HepG2 (cell line): ENCODE results near the gene LRRN4CL. TPM values are rescaled to one million over a fixed set of nuclear protein-coding genes. Genes with fewer than 3 reads are reported as not detected.
A peak's percentile ranks its signal among the peaks of the same experiment; 100 is the strongest.

Experiments used
- ATAC-seq: fragments of 200-7000 bp; cut with Tn5 transposase; 3 replicates; pipeline ENCODE4 v1.9.1; 2020; ENCODE audit warnings: mild to moderate bottlenecking, moderate library complexity
- BruUV-seq: library from RNA; stranded (reverse); fragments of 400-500 nt; replicated peaks from 2 replicates; lab custom pipeline; 2021; lab: Mats Ljungman, UMichigan
- CTCF ChIA-PET: fragments of 300-600 bp; formaldehyde crosslinking; extraction: SDS; loops from one replicate; lab custom pipeline; 2021; ENCODE audit warnings: low total read pairs, inconsistent platforms, low intra/inter-chr PET ratio; lab: Yijun Ruan, JAX
- POLR2A ChIA-PET: fragments of 350-600 bp; sonication (Branson Sonifier 250); formaldehyde crosslinking; loops from one replicate; lab custom pipeline; 2020; ENCODE audit warnings: antibody characterized with exemption, inconsistent platforms; lab: Yijun Ruan, JAX
- DNase-seq: peaks from one replicate; pipeline ENCODE4 v3.0.0-alpha.2; 2015; ENCODE audit warnings: low spot score
- FAIRE-seq: peaks from 3 replicates; lab custom pipeline; 2011; peaks lifted over from hg19 to GRCh38; lab: Jason Lieb, UNC
- H2AFZ ChIP-seq: one replicate; pipeline ENCODE4 v1.6.1; 2011; ENCODE audit warnings: low read length, inconsistent platforms
- H3K27ac ChIP-seq: fragments of 300-600 bp; 3 replicates; pipeline ENCODE4 v1.8.0; 2011; ENCODE audit warnings: mixed run types, mild to moderate bottlenecking, mixed read lengths, low read length, inconsistent platforms; ENCODE audit not compliant: insufficient read depth; ENCODE audit errors: extremely low read length
- H3K27me3 ChIP-seq, 2 experiments: fragments of 200-600 bp in 1 of 2; 2 replicates in 1 of 2; 3 replicates in 1 of 2; pipeline versions ENCODE4 v1.6.0 to v1.8.0; 2011; ENCODE audit warnings: low read length in 2 of 2, mild to moderate bottlenecking in 2 of 2, moderate library complexity in 2 of 2, inconsistent platforms in 1 of 2; ENCODE audit not compliant: insufficient read depth in 2 of 2, control insufficient read depth in 1 of 2
- H3K36me3 ChIP-seq, 2 experiments: fragments of 200-600 bp in 1 of 2; replicated peaks in 1 of 2; 2 replicates in 1 of 2; 3 replicates in 1 of 2; pipeline versions ENCODE4 v1.5.1 to v1.8.0; 2011; ENCODE audit warnings: low read length in 2 of 2, inconsistent platforms in 1 of 2; ENCODE audit not compliant: insufficient read depth in 2 of 2, control insufficient read depth in 1 of 2
- H3K4me1 ChIP-seq: 2 replicates; pipeline ENCODE4 v1.5.1; 2012; ENCODE audit warnings: low read length, inconsistent platforms; ENCODE audit not compliant: insufficient read depth
- H3K4me2 ChIP-seq: 2 replicates; pipeline ENCODE4 v1.6.0; 2011; ENCODE audit warnings: low read depth, low read length, inconsistent platforms
- H3K4me3 ChIP-seq, 3 experiments: fragments of 200-600 bp in 1 of 3; sonication (generic), shearing (Covaris generic) in 1 of 3; replicated peaks in 1 of 3; 2 replicates each; pipeline ENCODE4 v1.5.1; 2011 to 2016; ENCODE audit warnings: low read length in 3 of 3, inconsistent platforms in 2 of 3, low read depth in 2 of 3, mild to moderate bottlenecking in 2 of 3, control low read depth in 1 of 3, mixed read lengths in 1 of 3; ENCODE audit not compliant: insufficient read depth in 1 of 3
- H3K79me2 ChIP-seq: one replicate; pipeline ENCODE4 v1.6.1; 2011; ENCODE audit warnings: low read length, inconsistent platforms; ENCODE audit not compliant: insufficient read depth
- H3K9ac ChIP-seq: 2 replicates; pipeline ENCODE4 v1.6.0; 2011; ENCODE audit warnings: mild to moderate bottlenecking, low read depth, low read length, inconsistent platforms; ENCODE audit not compliant: insufficient read depth
- H3K9me3 ChIP-seq: 2 replicates; pipeline ENCODE4 v1.5.1; 2012; ENCODE audit warnings: mild to moderate bottlenecking, low read length
- H4K20me1 ChIP-seq: 2 replicates; pipeline ENCODE4 v1.6.0; 2011; ENCODE audit warnings: inconsistent platforms, mild to moderate bottlenecking, low read length, moderate library complexity; ENCODE audit not compliant: insufficient read depth
- DMAP1 ChIP-seq: IDR thresholded peaks from 2 replicates; pipeline ENCODE4 v1.6.1; 2016
- KAT2B ChIP-seq: fragments of 150-350 bp; IDR thresholded peaks from 2 replicates; pipeline ENCODE4 v1.6.1; 2014; ENCODE audit warnings: low read depth, low read length, borderline replicate concordance
- KLF12 ChIP-seq: sonication (generic); formaldehyde crosslinking; IDR thresholded peaks from 2 replicates; pipeline ENCODE4 v1.4.0; 2020; ENCODE audit warnings: missing genetic modification reagents, borderline replicate concordance
- RARG ChIP-seq: sonication (generic); formaldehyde crosslinking; IDR thresholded peaks from 2 replicates; pipeline ENCODE4 v1.4.0; 2020; ENCODE audit warnings: low read depth, mild to moderate bottlenecking, missing genetic modification reagents
- RELA ChIP-seq: sonication (generic); formaldehyde crosslinking; IDR thresholded peaks from 2 replicates; pipeline ENCODE4 v1.4.0; 2020; ENCODE audit warnings: missing genetic modification reagents
- SALL2 ChIP-seq: sonication (generic); formaldehyde crosslinking; IDR thresholded peaks from 2 replicates; pipeline ENCODE4 v1.8.1; 2023; ENCODE audit warnings: mild to moderate bottlenecking, missing genetic modification reagents, inconsistent platforms
- SRSF4 ChIP-seq: fragments of 200-400 bp; formaldehyde crosslinking; IDR thresholded peaks from one replicate; pipeline ENCODE4 v1.6.1; 2018; ENCODE audit warnings: mild to moderate bottlenecking, low read depth, low read length, moderate library complexity; ENCODE audit not compliant: poor library complexity, severe bottlenecking
- TOE1 ChIP-seq: sonication (generic); formaldehyde crosslinking; IDR thresholded peaks from 2 replicates; pipeline ENCODE4 v1.4.0; 2020; ENCODE audit warnings: mild to moderate bottlenecking, missing genetic modification reagents
- ZFAT ChIP-seq: sonication (generic); formaldehyde crosslinking; conservative IDR thresholded peaks from 2 replicates; pipeline ENCODE4 v1.8.1; 2023; ENCODE audit warnings: missing genetic modification reagents, inconsistent platforms
- ZNF335 ChIP-seq: sonication (generic); formaldehyde crosslinking; IDR thresholded peaks from 2 replicates; pipeline ENCODE4 v1.4.0; 2020; ENCODE audit warnings: missing genetic modification reagents
- ZNF552 ChIP-seq: sonication (generic); formaldehyde crosslinking; IDR thresholded peaks from 2 replicates; pipeline ENCODE4 v1.9.0; 2022; ENCODE audit warnings: missing genetic modification reagents, mild to moderate bottlenecking, borderline replicate concordance
- ZNF639 ChIP-seq: conservative IDR thresholded peaks from 2 replicates; pipeline ENCODE4 v1.6.1; 2018; ENCODE audit warnings: missing genetic modification reagents
- ZNF749 ChIP-seq: sonication (generic); formaldehyde crosslinking; IDR thresholded peaks from 2 replicates; pipeline ENCODE4 v1.8.0; 2022; ENCODE audit warnings: mild to moderate bottlenecking, missing genetic modification reagents, moderate library complexity, borderline replicate concordance
- ZNF788 ChIP-seq: sonication (generic); formaldehyde crosslinking; IDR thresholded peaks from 2 replicates; pipeline ENCODE4 v1.5.0; 2020; ENCODE audit warnings: mild to moderate bottlenecking, missing genetic modification reagents, borderline replicate concordance
- WGBS: methylation state at CpG from one replicate; pipeline ENCODE4 v1.1.6; 2017; ENCODE audit warnings: low lambda C conversion rate; 5-methylcytosine and 5-hydroxymethylcytosine counted together
- in situ Hi-C: cut with HindIII; loops from 2 replicates; pipeline ENCODE4 v1.10.0; 2017; ENCODE audit warnings: low pct_unique_long_range_greater_than_20kb; ENCODE audit not compliant: extremely low pct_ligation_motif_present
- intact Hi-C: fragments of 100-400 bp; cut with micrococcal nuclease; formaldehyde crosslinking; loops from one replicate; pipeline ENCODE4 v1.10.0; 2022; ENCODE audit not compliant: unreplicated experiment
- polyA plus RNA-seq, 8 experiments: library from polyadenylated mRNA; depleted of rRNA in 3 of 8; stranded (reverse) in 7 of 8; unstranded in 1 of 8; fragments of >200 nt; fragmentation: Illumina TruSeq in 4 of 8; extraction: Trizol in 4 of 8; gene quantifications; 2 replicates each; pipeline versions ENCODE4 v1.2.1 to v1.2.3, GENCODE V29; 2011 to 2016; ENCODE audit warnings: low read depth in 4 of 8, missing spikeins in 1 of 8, mixed read lengths in 1 of 8; ENCODE audit not compliant: insufficient read depth in 1 of 8
- total RNA-seq, 5 experiments: library from RNA; depleted of rRNA; stranded (reverse); fragments of >200 nt; fragmentation: Illumina TruSeq; extraction: Trizol; gene quantifications; 2 replicates each; pipeline ENCODE4 v1.2.3, GENCODE V29; 2016; ENCODE audit warnings: low read depth in 1 of 5
- TF ChIP-seq, protein P1 (sequence below): sonication (generic); formaldehyde crosslinking; IDR thresholded peaks from 2 replicates; pipeline ENCODE4 v1.4.0; 2020; ENCODE audit warnings: mild to moderate bottlenecking, missing genetic modification reagents
- TF ChIP-seq, protein P2 (sequence below): sonication (generic); formaldehyde crosslinking; IDR thresholded peaks from 2 replicates; pipeline ENCODE4 v1.4.0; 2020; ENCODE audit warnings: mild to moderate bottlenecking, missing genetic modification reagents
- TF ChIP-seq, protein P3 (sequence below): sonication (generic); formaldehyde crosslinking; IDR thresholded peaks from 2 replicates; pipeline ENCODE4 v1.4.0; 2020; ENCODE audit warnings: missing genetic modification reagents, borderline replicate concordance

LRRN4CL gene
- total and polyA plus RNA-seq, 2 of the 13 experiments (the other 11 are each of a cell fraction or from before 2014, with no cell fraction given) = 0.11 TPM; not detected in 1

DNA sequence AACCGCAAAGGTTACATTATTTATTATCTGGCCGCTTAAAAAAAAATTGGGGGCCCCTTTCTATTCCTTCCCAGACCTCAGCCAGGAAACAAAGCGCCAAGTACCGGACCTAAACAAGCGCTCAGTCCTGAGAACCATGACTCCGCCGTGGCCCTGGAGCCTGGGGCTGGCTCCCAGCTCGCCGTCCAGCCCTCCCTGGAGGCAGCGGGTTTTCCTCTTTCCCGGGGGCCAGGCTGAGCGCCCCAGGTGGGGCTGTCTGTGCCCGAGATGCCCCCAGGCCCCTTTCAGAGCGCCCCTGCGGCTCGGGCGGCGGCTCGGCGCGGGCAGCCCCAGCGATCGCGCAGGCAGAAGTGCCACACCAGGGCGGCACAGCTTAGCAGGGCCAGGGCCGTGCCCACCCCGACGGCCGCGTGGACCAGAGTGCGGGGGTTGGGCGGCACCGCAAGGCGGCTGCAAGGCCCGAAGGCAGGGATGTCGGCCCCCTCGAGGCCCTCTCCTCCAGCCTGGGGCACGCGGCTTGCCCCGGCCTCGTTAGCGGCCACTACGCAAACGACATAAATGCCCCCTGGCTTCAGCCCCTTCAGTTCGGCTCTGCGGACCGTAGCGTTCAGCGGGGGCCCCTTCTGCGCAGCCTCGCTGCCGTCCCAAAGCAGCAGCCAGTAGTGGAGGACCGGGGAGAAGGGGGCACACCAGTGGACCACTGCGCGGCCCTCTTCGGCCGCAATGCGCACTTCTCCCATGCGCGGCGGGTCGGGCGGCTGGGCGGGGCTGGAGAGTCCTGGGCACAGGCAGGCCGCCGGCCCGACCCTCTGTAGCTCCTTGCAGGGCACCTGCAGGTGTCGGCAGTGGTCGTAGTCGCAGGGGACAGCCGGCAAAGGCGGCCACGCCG lies 1.6 kb downstream of the LRRN4CL start:
- H3K4me3 ChIP-seq = no peak overlapping the region
- no peaks in the 10 kb centered on the region for H3K9me3 ChIP-seq
- CTCF ChIA-PET = no interaction called here
- TF ChIP-seq DMAP1 (CRISPR knock-in tag) = no peak
- no peak for TF ChIP-seq KAT2B
- TF ChIP-seq ZNF335 = no peak
- TF ChIP-seq KLF12 (CRISPR knock-in tag) = no peak
- TF ChIP-seq SALL2 (CRISPR knock-in tag) = no peak
- no peak for TF ChIP-seq RELA (CRISPR knock-in tag)
- no peak for TF ChIP-seq SRSF4
- TF ChIP-seq, protein P1, sequence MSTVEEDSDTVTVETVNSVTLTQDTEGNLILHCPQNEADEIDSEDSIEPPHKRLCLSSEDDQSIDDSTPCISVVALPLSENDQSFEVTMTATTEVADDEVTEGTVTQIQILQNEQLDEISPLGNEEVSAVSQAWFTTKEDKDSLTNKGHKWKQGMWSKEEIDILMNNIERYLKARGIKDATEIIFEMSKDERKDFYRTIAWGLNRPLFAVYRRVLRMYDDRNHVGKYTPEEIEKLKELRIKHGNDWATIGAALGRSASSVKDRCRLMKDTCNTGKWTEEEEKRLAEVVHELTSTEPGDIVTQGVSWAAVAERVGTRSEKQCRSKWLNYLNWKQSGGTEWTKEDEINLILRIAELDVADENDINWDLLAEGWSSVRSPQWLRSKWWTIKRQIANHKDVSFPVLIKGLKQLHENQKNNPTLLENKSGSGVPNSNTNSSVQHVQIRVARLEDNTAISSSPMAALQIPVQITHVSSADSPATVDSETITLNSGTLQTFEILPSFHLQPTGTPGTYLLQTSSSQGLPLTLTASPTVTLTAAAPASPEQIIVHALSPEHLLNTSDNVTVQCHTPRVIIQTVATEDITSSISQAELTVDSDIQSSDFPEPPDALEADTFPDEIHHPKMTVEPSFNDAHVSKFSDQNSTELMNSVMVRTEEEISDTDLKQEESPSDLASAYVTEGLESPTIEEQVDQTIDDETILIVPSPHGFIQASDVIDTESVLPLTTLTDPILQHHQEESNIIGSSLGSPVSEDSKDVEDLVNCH (CRISPR knock-in tag) = no peak
- TF ChIP-seq, protein P2, sequence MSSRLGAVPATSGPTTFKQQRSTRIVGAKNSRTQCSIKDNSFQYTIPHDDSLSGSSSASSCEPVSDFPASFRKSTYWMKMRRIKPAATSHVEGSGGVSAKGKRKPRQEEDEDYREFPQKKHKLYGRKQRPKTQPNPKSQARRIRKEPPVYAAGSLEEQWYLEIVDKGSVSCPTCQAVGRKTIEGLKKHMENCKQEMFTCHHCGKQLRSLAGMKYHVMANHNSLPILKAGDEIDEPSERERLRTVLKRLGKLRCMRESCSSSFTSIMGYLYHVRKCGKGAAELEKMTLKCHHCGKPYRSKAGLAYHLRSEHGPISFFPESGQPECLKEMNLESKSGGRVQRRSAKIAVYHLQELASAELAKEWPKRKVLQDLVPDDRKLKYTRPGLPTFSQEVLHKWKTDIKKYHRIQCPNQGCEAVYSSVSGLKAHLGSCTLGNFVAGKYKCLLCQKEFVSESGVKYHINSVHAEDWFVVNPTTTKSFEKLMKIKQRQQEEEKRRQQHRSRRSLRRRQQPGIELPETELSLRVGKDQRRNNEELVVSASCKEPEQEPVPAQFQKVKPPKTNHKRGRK (CRISPR knock-in tag) = no peak
- TF ChIP-seq, protein P3, sequence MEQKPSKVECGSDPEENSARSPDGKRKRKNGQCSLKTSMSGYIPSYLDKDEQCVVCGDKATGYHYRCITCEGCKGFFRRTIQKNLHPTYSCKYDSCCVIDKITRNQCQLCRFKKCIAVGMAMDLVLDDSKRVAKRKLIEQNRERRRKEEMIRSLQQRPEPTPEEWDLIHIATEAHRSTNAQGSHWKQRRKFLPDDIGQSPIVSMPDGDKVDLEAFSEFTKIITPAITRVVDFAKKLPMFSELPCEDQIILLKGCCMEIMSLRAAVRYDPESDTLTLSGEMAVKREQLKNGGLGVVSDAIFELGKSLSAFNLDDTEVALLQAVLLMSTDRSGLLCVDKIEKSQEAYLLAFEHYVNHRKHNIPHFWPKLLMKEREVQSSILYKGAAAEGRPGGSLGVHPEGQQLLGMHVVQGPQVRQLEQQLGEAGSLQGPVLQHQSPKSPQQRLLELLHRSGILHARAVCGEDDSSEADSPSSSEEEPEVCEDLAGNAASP (CRISPR knock-in tag) = no peak
- TF ChIP-seq ZNF788 = no peak
- no peak for TF ChIP-seq ZFAT (CRISPR knock-in tag)
- no peak for TF ChIP-seq TOE1 (CRISPR knock-in tag)
- no peak for TF ChIP-seq ZNF552 (CRISPR knock-in tag)
- TF ChIP-seq ZNF639 (CRISPR knock-in tag) = no peak
- no peak for TF ChIP-seq RARG
- no peak for TF ChIP-seq ZNF749 (CRISPR knock-in tag)
- TF ChIP-seq, all 625 proteins: peak for 0
- H3K36me3 ChIP-seq = peaks cover 15 to 26% of the 10 kb centered on the region in 2 experiments
- POLR2A ChIA-PET = no interaction called here
- intact Hi-C loops = no loop called here
- WGBS = 97% methylated on average over 29 of the region's 74 CpGs
- no peaks in the 10 kb centered on the region for H3K4me1 ChIP-seq
- DNase-seq (no peak), ATAC-seq (peak; percentile 13; the same call in 2 of the 3 replicates), FAIRE-seq (no peak)
- no peaks in the 10 kb centered on the region for H4K20me1 ChIP-seq
- no peak overlapping the region for H3K9ac ChIP-seq
- H3K27ac ChIP-seq = no peak overlapping the region
- H3K4me2 ChIP-seq = no peak overlapping the region
- in situ Hi-C loops = no loop called here
- H3K79me2 ChIP-seq = no peaks in the 10 kb centered on the region
- no TSS peak for BruUV-seq
- H2AFZ ChIP-seq = no peak overlapping the region
- no peaks in the 10 kb centered on the region for H3K27me3 ChIP-seq
